KMS-11 (cell line): ENCODE results near the gene B4GALT3.

ENCODE experiments used
- H2AFZ ChIP-seq: fragments of 200-600 bp; sonication (generic); 2 replicates; pipeline ENCODE4 v1.6.1; 2016; ENCODE audit warnings: antibody characterized with exemption, mixed run types, low read depth
- H3K27ac ChIP-seq: fragments of 200-600 bp; sonication (generic); 2 replicates; pipeline ENCODE4 v1.6.1; 2016; ENCODE audit warnings: mild to moderate bottlenecking, mixed run types
- H3K27me3 ChIP-seq: fragments of 200-600 bp; sonication (generic); 2 replicates; pipeline ENCODE4 v1.6.1; 2017; ENCODE audit warnings: mild to moderate bottlenecking, low read depth, mixed run types, moderate library complexity; ENCODE audit not compliant: insufficient read depth
- H3K36me3 ChIP-seq: fragments of 200-600 bp; sonication (generic); 2 replicates; pipeline ENCODE4 v1.6.1; 2017; ENCODE audit warnings: mild to moderate bottlenecking, mixed run types; ENCODE audit not compliant: insufficient read depth
- H3K4me1 ChIP-seq: fragments of 200-600 bp; sonication (generic); 2 replicates; pipeline ENCODE4 v1.6.1; 2016; ENCODE audit warnings: mild to moderate bottlenecking, low read depth, mixed run types; ENCODE audit not compliant: poor library complexity, severe bottlenecking
- H3K4me2 ChIP-seq: fragments of 200-600 bp; sonication (generic); 2 replicates; pipeline ENCODE4 v1.7.0; 2016; ENCODE audit warnings: mild to moderate bottlenecking, mixed run types
- H3K4me3 ChIP-seq: fragments of 200-600 bp; sonication (generic); IDR thresholded peaks from 2 replicates; pipeline ENCODE4 v1.6.1; 2017; ENCODE audit warnings: low read depth, low read length, mixed read lengths; ENCODE audit not compliant: insufficient read depth
- H3K79me2 ChIP-seq: fragments of 200-600 bp; sonication (generic); 2 replicates; pipeline ENCODE4 v1.6.1; 2016; ENCODE audit warnings: low read depth, mixed run types; ENCODE audit not compliant: insufficient read depth
- H3K9ac ChIP-seq: fragments of 200-600 bp; sonication (generic); 2 replicates; pipeline ENCODE4 v1.6.1; 2016; ENCODE audit warnings: mild to moderate bottlenecking, mixed run types
- H4K20me1 ChIP-seq: fragments of 200-600 bp; sonication (generic); 2 replicates; pipeline ENCODE4 v1.6.1; 2016; ENCODE audit warnings: mild to moderate bottlenecking, mixed run types; ENCODE audit not compliant: insufficient read depth
- CTCF ChIP-seq: fragments of 200-600 bp; sonication (generic); conservative IDR thresholded peaks from 2 replicates; pipeline ENCODE4 v1.6.1; 2017; ENCODE audit warnings: low read depth, mild to moderate bottlenecking, antibody characterized with exemption, low read length, moderate library complexity, mixed read lengths

Gene B4GALT3

GRCh38 chr1:161216945-161217712 is 39.8 kb upstream of the B4GALT3 start:
- no peak overlapping the region for H3K27ac ChIP-seq
- H3K27me3 ChIP-seq, result no peaks in the 10 kb centered on the region
- no peaks in the 10 kb centered on the region for H3K79me2 ChIP-seq
- no peaks in the 10 kb centered on the region for H4K20me1 ChIP-seq
- peak overlapping the region; percentile 34 for H3K4me2 ChIP-seq
- H2AFZ ChIP-seq, result no peak overlapping the region
- TF ChIP-seq CTCF, result no peak
- H3K4me1 ChIP-seq, result peaks cover 21% of the 10 kb centered on the region
- peaks cover 12% of the 10 kb centered on the region; the same call in 1 of the 2 replicates for H3K36me3 ChIP-seq
- H3K9ac ChIP-seq, result no peak overlapping the region
- no peak overlapping the region for H3K4me3 ChIP-seq

DNA sequence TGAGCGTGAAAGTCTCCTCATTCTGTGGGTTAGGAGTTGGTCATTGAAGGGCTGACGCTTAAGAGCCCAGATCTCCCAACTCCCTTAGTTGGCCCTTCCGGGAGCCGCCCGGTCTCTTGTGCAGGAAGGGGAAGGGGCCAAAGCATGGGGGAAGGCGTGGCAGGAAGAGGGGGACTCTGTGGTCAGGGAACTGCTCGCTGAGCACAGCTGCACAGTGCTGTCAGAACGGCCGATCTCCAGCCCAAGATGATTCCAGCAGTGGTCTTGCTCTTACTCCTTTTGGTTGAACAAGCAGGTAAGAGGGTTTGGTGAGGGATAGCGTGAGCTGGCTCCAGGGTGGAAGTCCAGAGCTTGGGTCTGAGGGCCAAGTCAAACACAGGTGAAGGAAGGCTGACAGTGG is 37.8 kb upstream of the B4GALT3 start, which contains the start of gene FCER1G:
Gene FCER1G, plus strand, starts transcription at position 220 of the 400 bp plus-strand sequence. Its CDS starts 27 bp downstream, at position 247.
- H3K9ac ChIP-seq, result no peak within 1 kb of the TSS
- H4K20me1 ChIP-seq, result no peaks in the 10 kb centered on the region
- H3K4me1 ChIP-seq, result peaks cover 22% of the 10 kb centered on the region
- peaks cover 12% of the 10 kb centered on the region; the same call in 1 of the 2 replicates for H3K36me3 ChIP-seq
- TF ChIP-seq CTCF, result no peak
- H3K27ac ChIP-seq, result no peak within 1 kb of the TSS
- no peaks in the 10 kb centered on the region for H3K27me3 ChIP-seq
- no peak within 1 kb of the TSS for H2AFZ ChIP-seq
- no peak within 1 kb of the TSS for H3K4me3 ChIP-seq
- no peaks in the 10 kb centered on the region for H3K79me2 ChIP-seq
- no peak within 1 kb of the TSS for H3K4me2 ChIP-seq

DNA sequence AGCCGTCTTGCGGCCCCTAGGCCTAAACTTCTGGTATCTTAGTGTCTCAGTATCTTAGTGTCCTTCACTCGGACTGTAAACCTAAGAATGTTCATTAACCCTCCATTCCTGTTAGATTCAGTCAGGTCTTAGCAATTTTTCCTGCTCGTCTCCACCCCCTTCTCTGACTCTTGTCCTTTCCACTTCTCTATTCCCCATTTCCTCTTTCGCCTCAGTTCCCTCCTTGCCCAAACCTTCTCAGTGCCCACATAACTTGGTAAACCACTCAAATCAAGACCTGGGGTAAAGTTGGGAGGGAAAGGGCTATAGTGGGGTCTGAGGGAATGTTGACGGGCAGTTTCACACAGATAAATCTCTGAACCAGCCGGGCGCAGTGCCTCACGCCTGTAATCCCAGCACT is 37.1 kb upstream of the B4GALT3 start:
- H3K36me3 ChIP-seq, result peaks cover 12% of the 10 kb centered on the region; the same call in 1 of the 2 replicates
- no peak for TF ChIP-seq CTCF
- no peak overlapping the region for H3K4me3 ChIP-seq
- no peaks in the 10 kb centered on the region for H3K27me3 ChIP-seq
- H3K4me1 ChIP-seq, result peaks cover 29% of the 10 kb centered on the region
- no peak overlapping the region for H3K9ac ChIP-seq
- no peak overlapping the region for H2AFZ ChIP-seq
- no peak overlapping the region for H3K27ac ChIP-seq
- no peaks in the 10 kb centered on the region for H4K20me1 ChIP-seq
- H3K79me2 ChIP-seq, result no peaks in the 10 kb centered on the region
- H3K4me2 ChIP-seq, result no peak overlapping the region

DNA sequence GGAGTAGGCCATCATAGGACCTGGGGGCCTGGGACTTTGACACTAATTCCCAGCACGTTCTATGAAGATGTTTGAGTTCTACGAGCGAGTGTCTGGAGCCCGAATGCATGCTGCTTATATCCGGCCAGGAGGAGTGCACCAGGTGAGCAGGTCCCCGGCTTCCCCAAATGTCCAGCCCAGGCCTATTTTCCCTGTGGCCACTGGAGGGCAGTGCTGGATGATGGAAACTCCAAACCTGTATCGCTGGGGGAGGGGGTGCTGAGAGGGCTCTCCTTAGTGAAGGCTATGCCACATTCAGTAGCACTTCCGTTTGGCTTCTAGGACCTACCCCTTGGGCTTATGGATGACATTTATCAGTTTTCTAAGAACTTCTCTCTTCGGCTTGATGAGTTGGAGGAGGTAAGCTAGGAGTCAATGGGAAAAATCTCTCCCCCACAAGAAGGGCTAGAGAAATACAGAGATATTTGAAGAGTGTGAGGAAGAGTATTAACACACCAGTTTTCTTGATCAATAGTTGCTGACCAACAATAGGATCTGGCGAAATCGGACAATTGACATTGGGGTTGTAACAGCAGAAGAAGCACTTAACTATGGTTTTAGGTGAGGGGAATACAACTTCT is 32.6 kb upstream of the B4GALT3 start:
- H4K20me1 ChIP-seq, result no peaks in the 10 kb centered on the region
- H3K9ac ChIP-seq, result no peak overlapping the region
- no peak overlapping the region for H2AFZ ChIP-seq
- H3K36me3 ChIP-seq, result peaks cover 12% of the 10 kb centered on the region; the same call in 1 of the 2 replicates
- no peaks in the 10 kb centered on the region for H3K27me3 ChIP-seq
- H3K27ac ChIP-seq, result no peak overlapping the region
- no peak overlapping the region for H3K4me2 ChIP-seq
- no peaks in the 10 kb centered on the region for H3K79me2 ChIP-seq
- peak; percentile 100 for TF ChIP-seq CTCF
- no peak overlapping the region for H3K4me3 ChIP-seq
- H3K4me1 ChIP-seq, result peaks cover 10% of the 10 kb centered on the region
